ENCODE data around the gene EPS8L2.
A peak's percentile ranks its signal among the peaks of the same experiment; 100 is the strongest.
"Not testable (repeated sequence)": the region's sequence is repeated elsewhere in the genome, so short reads cannot be mapped to it uniquely, and the experiment has no call there.

EPS8L2 gene

GRCh38 chr11:705646-706438 is at the start of gene EPS8L2:
TSS of gene EPS8L2 (plus strand) at chr11:706231. CDS start at chr11:709408, 3,177 bp downstream.
- no peak for DNase-seq

GRCh38 chr11:656426-656825 is 49.6 kb upstream of the EPS8L2 start:
- no peak for DNase-seq

- no peak for DNase-seq
These were observed 49.2 kb upstream of the EPS8L2 start for GRCh38 chr11:656866-657265.

- DNase-seq = no peak
These were observed 48.3 kb upstream of the EPS8L2 start for GRCh38 chr11:657691-658126.

- no peak for DNase-seq
These were observed 46.4 kb upstream of the EPS8L2 start for GRCh38 chr11:659532-660085.

- DNase-seq = no peak
These were observed 45.8 kb upstream of the EPS8L2 start for GRCh38 chr11:660281-660680.

- DNase-seq = no peak
These were observed 45.2 kb upstream of the EPS8L2 start for GRCh38 chr11:660681-661444.

- DNase-seq = peak; percentile 38
These were observed 43.2 kb upstream of the EPS8L2 start for GRCh38 chr11:662689-663274.

- DNase-seq = no peak
These were observed 40.8 kb upstream of the EPS8L2 start for GRCh38 chr11:665062-665703.

- no peak for DNase-seq
These were observed 40.2 kb upstream of the EPS8L2 start for GRCh38 chr11:665704-666281.

- no peak for DNase-seq
These were observed 32.2 kb upstream of the EPS8L2 start for GRCh38 chr11:673866-674265.

GRCh38 chr11:674406-674805 is 31.6 kb upstream of the EPS8L2 start:
- no peak for DNase-seq

- no peak for DNase-seq
These were observed 27.7 kb upstream of the EPS8L2 start for GRCh38 chr11:678297-678696.

- DNase-seq = no peak
These were observed 26.5 kb upstream of the EPS8L2 start for GRCh38 chr11:679271-680207.

GRCh38 chr11:680476-680875 is 25.6 kb upstream of the EPS8L2 start:
- DNase-seq = no peak

- no peak for DNase-seq
These were observed 25.1 kb upstream of the EPS8L2 start for GRCh38 chr11:680970-681369.

- no peak for DNase-seq
These were observed 19.4 kb upstream of the EPS8L2 start for GRCh38 chr11:686451-687243.

GRCh38 chr11:687751-688150 is 18.3 kb upstream of the EPS8L2 start:
- no peak for DNase-seq

GRCh38 chr11:688681-689080 is 17.4 kb upstream of the EPS8L2 start:
- DNase-seq = no peak

GRCh38 chr11:689625-690024 is 16.4 kb upstream of the EPS8L2 start:
- DNase-seq = no peak

GRCh38 chr11:690244-690643 is 15.8 kb upstream of the EPS8L2 start:
- DNase-seq = not testable (repeated sequence)

Measured in stimulated activated CD4-positive, alpha-beta T cell treated with anti-CD3 and anti-CD28 coated beads, Interleukin-12 subunit alpha, Interleukin-12 subunit beta, amount 100 ng/mL, for 4 hours (primary cell).